ENCODE results near the gene RASGRP1. TPM values are rescaled to one million over a fixed set of nuclear protein-coding genes. Genes with fewer than 3 reads are reported as not detected.

The RASGRP1 gene
- total and polyA plus RNA-seq, 8 donors: 0.60 to 4.7 (median 1.5) TPM

DNA sequence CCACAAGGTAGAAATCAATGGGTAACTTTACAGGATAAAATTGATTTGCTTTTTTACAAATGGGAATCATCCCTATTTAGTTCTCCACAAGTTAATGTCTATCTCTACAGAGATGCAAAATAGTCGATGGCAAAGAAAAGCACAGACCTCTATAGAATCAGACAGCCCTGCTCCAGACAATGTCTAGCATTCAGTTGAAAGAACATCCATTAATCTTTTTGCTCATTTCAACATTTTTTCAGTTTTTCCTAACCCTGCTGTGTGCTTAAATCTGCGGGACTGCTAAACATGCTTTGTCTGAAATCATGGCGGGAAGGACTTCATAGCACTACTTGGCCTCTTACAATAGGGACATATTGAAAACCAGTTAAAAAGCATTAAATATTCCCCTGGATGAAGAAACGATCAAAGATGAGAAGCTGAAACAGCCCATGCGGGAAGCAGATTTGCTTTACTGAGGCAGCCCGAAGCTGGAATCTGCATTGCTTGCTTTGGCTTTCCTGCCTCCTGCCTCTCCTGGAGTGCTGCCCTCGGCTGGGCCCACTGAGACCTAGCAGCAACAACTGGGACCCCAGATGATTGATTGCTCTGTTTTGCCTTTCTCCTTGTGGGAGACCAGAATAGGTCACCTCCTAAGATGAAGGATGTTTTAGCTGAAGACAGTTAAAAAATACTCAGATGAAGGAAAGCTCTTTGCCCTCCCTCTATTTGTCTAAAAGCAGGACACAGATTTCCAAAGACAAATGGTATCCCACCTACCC lies 38.5 kb upstream of the RASGRP1 start:
- no peak overlapping the region for H3K4me3 ChIP-seq
- H3K4me1 ChIP-seq: no peaks in the 10 kb centered on the region
- ATAC-seq: no peak
- H3K36me3 ChIP-seq: no peaks in the 10 kb centered on the region
- 67 to 70% methylated on average over 7 of the region's 7 CpGs for WGBS, 2 donors
- no peaks in the 10 kb centered on the region for H3K27me3 ChIP-seq
- H3K27ac ChIP-seq: no peak overlapping the region
- no peak for FAIRE-seq
- no peaks in the 10 kb centered on the region for H3K9me3 ChIP-seq
- TF ChIP-seq, protein P1, sequence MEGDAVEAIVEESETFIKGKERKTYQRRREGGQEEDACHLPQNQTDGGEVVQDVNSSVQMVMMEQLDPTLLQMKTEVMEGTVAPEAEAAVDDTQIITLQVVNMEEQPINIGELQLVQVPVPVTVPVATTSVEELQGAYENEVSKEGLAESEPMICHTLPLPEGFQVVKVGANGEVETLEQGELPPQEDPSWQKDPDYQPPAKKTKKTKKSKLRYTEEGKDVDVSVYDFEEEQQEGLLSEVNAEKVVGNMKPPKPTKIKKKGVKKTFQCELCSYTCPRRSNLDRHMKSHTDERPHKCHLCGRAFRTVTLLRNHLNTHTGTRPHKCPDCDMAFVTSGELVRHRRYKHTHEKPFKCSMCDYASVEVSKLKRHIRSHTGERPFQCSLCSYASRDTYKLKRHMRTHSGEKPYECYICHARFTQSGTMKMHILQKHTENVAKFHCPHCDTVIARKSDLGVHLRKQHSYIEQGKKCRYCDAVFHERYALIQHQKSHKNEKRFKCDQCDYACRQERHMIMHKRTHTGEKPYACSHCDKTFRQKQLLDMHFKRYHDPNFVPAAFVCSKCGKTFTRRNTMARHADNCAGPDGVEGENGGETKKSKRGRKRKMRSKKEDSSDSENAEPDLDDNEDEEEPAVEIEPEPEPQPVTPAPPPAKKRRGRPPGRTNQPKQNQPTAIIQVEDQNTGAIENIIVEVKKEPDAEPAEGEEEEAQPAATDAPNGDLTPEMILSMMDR (IDR thresholded peaks at IDR 0.05): no peak
- intact Hi-C loops (cut with DNase I): no loop called here
- no peak for DNase-seq

DNA sequence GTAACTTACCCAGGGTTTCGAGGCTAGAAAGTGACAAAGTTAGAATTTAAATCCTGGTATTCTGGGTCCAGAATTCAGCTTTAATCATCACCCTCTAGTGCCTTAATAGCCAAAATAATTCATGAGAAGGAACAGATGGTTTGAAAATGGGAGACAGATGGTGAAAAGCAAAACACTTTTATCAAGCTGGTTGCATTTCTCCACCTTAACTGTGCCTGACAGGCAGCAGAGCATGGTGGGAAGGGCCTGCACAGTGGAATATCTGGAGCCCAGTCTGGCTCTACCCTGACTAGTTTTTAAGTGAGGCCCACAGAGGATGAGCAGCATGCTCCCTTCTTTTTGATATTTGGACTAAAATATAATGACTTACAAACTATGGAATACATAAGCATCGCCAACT lies 35.6 kb upstream of the RASGRP1 start:
- intact Hi-C loops (cut with DNase I): no loop called here
- no peaks in the 10 kb centered on the region for H3K4me1 ChIP-seq
- ATAC-seq (no peak), FAIRE-seq (no peak), DNase-seq (no peak)
- no peaks in the 10 kb centered on the region for H3K9me3 ChIP-seq
- no peaks in the 10 kb centered on the region for H3K27me3 ChIP-seq
- TF ChIP-seq, protein P1 (IDR thresholded peaks at IDR 0.05): no peak
- 87 to 93% methylated on average over 2 of the region's 2 CpGs for WGBS, 2 donors
- H3K27ac ChIP-seq: no peak overlapping the region
- no peaks in the 10 kb centered on the region for H3K36me3 ChIP-seq
- H3K4me3 ChIP-seq: no peak overlapping the region

DNA sequence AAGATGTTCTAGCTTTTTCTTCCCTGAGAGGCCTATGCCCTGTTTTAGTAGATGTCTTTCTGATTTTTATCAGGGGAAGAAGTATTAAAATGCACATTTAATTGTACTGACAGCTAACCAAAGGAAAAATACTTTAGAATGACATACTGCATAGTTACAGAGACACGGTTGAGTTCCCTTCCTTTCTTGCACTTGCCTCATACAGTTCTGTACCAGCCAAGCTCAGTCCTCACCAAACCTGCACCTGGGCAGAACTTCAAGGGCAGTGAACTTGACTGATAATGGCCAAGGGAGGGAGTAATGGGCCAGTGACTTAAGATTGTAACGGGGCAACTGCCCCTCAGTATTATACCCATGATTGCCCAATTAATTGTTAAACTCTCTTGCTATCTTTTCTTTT lies 34.1 kb upstream of the RASGRP1 start:
- H3K4me3 ChIP-seq: no peak overlapping the region
- no peaks in the 10 kb centered on the region for H3K27me3 ChIP-seq
- no peaks in the 10 kb centered on the region for H3K9me3 ChIP-seq
- intact Hi-C loops (cut with DNase I): no loop called here
- TF ChIP-seq, protein P1 (IDR thresholded peaks at IDR 0.05): no peak
- WGBS, 2 donors: 69 to 79% methylated on average over 2 of the region's 2 CpGs
- no peak for DNase-seq
- no peak overlapping the region for H3K27ac ChIP-seq
- H3K36me3 ChIP-seq: no peaks in the 10 kb centered on the region
- FAIRE-seq: no peak
- ATAC-seq: no peak
- H3K4me1 ChIP-seq: no peaks in the 10 kb centered on the region

DNA sequence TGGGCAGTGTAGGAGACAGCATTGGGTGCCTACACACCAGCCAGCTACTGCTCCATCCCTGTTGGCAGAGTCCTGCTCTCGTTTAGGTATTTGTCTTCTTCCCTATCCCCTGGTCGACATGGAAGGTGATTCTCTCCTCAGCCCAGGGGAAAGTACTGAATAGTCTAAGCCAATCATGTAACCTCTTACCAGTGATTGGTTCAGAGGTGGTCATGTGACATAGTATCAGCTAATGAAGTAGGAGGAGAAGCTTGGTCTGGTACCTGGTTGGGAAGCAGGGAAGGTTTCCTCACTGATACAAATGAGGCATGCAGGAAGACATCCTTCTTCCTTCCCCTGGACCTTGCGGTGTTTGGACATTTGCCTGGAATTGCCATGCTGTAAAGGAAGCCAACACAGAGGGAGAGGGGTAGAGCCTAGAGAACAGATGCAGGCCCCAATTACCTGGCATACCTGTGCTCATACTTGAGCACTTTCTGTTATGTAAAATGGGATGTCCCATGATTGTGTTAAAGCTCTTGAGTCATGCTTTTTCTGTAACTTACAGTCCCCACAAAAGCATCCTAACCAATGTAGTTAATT lies 32.7 kb upstream of the RASGRP1 start:
- FAIRE-seq (no peak), ATAC-seq (no peak)
- TF ChIP-seq, protein P1 (IDR thresholded peaks at IDR 0.05): no peak

DNA sequence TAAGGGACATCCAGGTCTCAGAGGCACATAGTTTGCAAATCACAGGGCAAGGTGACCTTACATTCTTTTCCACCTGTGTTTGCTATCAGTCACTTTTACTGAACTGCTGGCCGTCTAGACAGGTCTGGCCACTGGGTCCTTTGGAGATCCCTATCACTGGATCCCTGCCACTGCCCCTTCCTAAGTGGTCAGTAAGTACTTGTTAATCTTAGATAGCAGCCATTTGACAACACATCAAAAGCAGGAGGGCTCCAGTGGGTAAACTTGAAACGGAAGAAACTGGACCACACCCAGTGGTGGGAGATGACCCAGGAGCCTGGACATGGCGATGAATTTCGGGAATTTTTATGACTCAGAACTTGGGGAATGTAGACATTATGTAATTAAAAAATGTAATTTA lies 28.9 kb upstream of the RASGRP1 start:
- DNase-seq: no peak
- H3K4me1 ChIP-seq: no peaks in the 10 kb centered on the region
- no peaks in the 10 kb centered on the region for H3K9me3 ChIP-seq
- intact Hi-C loops (cut with DNase I): no loop called here
- TF ChIP-seq, protein P1 (IDR thresholded peaks at IDR 0.05): no peak
- peak in 1 of 4 donors; percentile 28 for ATAC-seq
- WGBS, 2 donors: 41 to 44% methylated on average over 4 of the region's 4 CpGs
- FAIRE-seq: no peak
- H3K4me3 ChIP-seq: no peak overlapping the region
- H3K27ac ChIP-seq: no peak overlapping the region
- no peaks in the 10 kb centered on the region for H3K27me3 ChIP-seq
- H3K36me3 ChIP-seq: no peaks in the 10 kb centered on the region

More for the DNA sequence above, 32.7 kb upstream of the RASGRP1 start:
- Histone ChIP-seq H3K4me3 (no peak overlapping the region), H3K4me1 (no peaks in the 10 kb centered on the region), H3K27ac (no peak overlapping the region), H3K36me3 (no peaks in the 10 kb centered on the region), H3K27me3 (no peaks in the 10 kb centered on the region), H3K9me3 (no peaks in the 10 kb centered on the region)
- no peak for DNase-seq
- 64 to 69% methylated on average over 3 of the region's 3 CpGs for WGBS, 2 donors
- intact Hi-C loops (cut with DNase I): no loop called here
